ENCODE results near the gene ATOSA. TPM values are rescaled to one million over a fixed set of nuclear protein-coding genes. Genes with fewer than 3 reads are reported as not detected.

ATOSA gene
- total RNA-seq, 1 experiment from 2014 or later = 4.7 TPM

GRCh38 chr15:52642386-52643361 lies 36.5 kb downstream of the ATOSA start:
- Histone ChIP-seq H3K27me3 (ENCODE audit: insufficient read depth, low read length) (no peaks in the 10 kb centered on the region), H3K9ac (ENCODE audit: low read length) (no peak overlapping the region), H3K9me2 (ENCODE audit: insufficient read depth) (no peaks in the 10 kb centered on the region), H3K4me1 (ENCODE audit: control insufficient read depth in 1 of 2, insufficient read depth in 2 of 2, low read length in 2 of 2) (no peaks in the 10 kb centered on the region), H3K27ac (ENCODE audit: low read depth, low read length) (no peak overlapping the region), H4K20me1 (ENCODE audit: insufficient read depth) (no peaks in the 10 kb centered on the region), H3K4me3 (replicated peaks in 1 of 2; ENCODE audit: low read depth in 1 of 2, low read length in 2 of 2) (no peak overlapping the region), H3K36me3 (ENCODE audit: control insufficient read depth in 1 of 2, insufficient read depth in 2 of 2, low read length in 2 of 2) (no peaks in the 10 kb centered on the region), H3K79me2 (ENCODE audit: insufficient read depth, low read length) (no peaks in the 10 kb centered on the region), H3K4me2 (ENCODE audit: low read length) (no peak overlapping the region; the same call in 1 of the 2 replicates), H2AFZ (ENCODE audit: low read depth, low read length, poor library complexity, severe bottlenecking) (no peak overlapping the region), H3K9me3 (ENCODE audit: control insufficient read depth in 1 of 2, insufficient read depth in 1 of 2, low read depth in 1 of 2, low read length in 2 of 2) (no peaks in the 10 kb centered on the region)
- ChIA-PET CTCF (no interaction called here), POLR2A (no interaction called here), RAD21 (ENCODE audit: low non-redundant PET in 1 of 2, low total read pairs in 2 of 2, uncharacterized antibody in 2 of 2, unreplicated experiment in 2 of 2) (no interaction called here)
- intact Hi-C loops (cut with micrococcal nuclease) = no loop called here
- TF ChIP-seq POLR2AphosphoS5 (IDR thresholded peaks at IDR 0.05; ENCODE audit: low read depth, low read length) = no peak
- TF ChIP-seq CBX3 (IDR thresholded peaks at IDR 0.05; ENCODE audit: low read depth) = no peak
- TF ChIP-seq, protein P1, sequence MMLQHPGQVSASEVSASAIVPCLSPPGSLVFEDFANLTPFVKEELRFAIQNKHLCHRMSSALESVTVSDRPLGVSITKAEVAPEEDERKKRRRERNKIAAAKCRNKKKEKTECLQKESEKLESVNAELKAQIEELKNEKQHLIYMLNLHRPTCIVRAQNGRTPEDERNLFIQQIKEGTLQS (IDR thresholded peaks at IDR 0.05) = no peak
- ATAC-seq = 0 out of 2 replicates have a peak, but pooled peaks have one; percentile 22
- BruUV-seq (replicated peaks) = no TSS peak
- no peak for DNase-seq (ENCODE audit: low read depth, low spot score)

- H3K36me3 ChIP-seq (ENCODE audit: control insufficient read depth in 1 of 2, insufficient read depth in 2 of 2, low read length in 2 of 2) = no peaks in the 10 kb centered on the region
- H3K4me3 ChIP-seq (replicated peaks in 1 of 2; ENCODE audit: low read depth in 1 of 2, low read length in 2 of 2) = no peak overlapping the region
- H3K9me2 ChIP-seq (ENCODE audit: insufficient read depth) = no peaks in the 10 kb centered on the region
- H3K4me1 ChIP-seq (ENCODE audit: control insufficient read depth in 1 of 2, insufficient read depth in 2 of 2, low read length in 2 of 2) = no peaks in the 10 kb centered on the region
- H3K27me3 ChIP-seq (ENCODE audit: insufficient read depth, low read length) = no peaks in the 10 kb centered on the region
- intact Hi-C loops (cut with micrococcal nuclease) = no loop called here
- H3K9ac ChIP-seq (ENCODE audit: low read length) = no peak overlapping the region
- BruUV-seq (replicated peaks) = no TSS peak
- no peaks in the 10 kb centered on the region for H3K9me3 ChIP-seq (ENCODE audit: control insufficient read depth in 1 of 2, insufficient read depth in 1 of 2, low read depth in 1 of 2, low read length in 2 of 2)
- no peak overlapping the region for H2AFZ ChIP-seq (ENCODE audit: low read depth, low read length, poor library complexity, severe bottlenecking)
- H3K79me2 ChIP-seq (ENCODE audit: insufficient read depth, low read length) = no peaks in the 10 kb centered on the region
- RAD21 ChIA-PET (ENCODE audit: low non-redundant PET in 1 of 2, low total read pairs in 2 of 2, uncharacterized antibody in 2 of 2, unreplicated experiment in 2 of 2) = no interaction called here
- H3K27ac ChIP-seq (ENCODE audit: low read depth, low read length) = no peak overlapping the region
- ATAC-seq (no peak), DNase-seq (ENCODE audit: low read depth, low spot score) (no peak)
- no peak overlapping the region for H3K4me2 ChIP-seq (ENCODE audit: low read length)
- no peaks in the 10 kb centered on the region for H4K20me1 ChIP-seq (ENCODE audit: insufficient read depth)
- POLR2A ChIA-PET = no interaction called here
- CTCF ChIA-PET = no interaction called here
- TF ChIP-seq, protein P2, sequence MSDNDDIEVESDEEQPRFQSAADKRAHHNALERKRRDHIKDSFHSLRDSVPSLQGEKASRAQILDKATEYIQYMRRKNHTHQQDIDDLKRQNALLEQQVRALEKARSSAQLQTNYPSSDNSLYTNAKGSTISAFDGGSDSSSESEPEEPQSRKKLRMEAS (IDR thresholded peaks at IDR 0.05) = no peak
- TF ChIP-seq YY1 (IDR thresholded peaks at IDR 0.05; ENCODE audit: extremely low read depth, insufficient replicate concordance, low read depth, low read length) (no peak), RAD21 (IDR thresholded peaks at IDR 0.05; ENCODE audit: low read depth) (no peak), JUND (IDR thresholded peaks at IDR 0.05) (no peak), CTCF (IDR thresholded peaks at IDR 0.05 in 2 of 3, conservative IDR thresholded peaks at IDR 0.05 in 1 of 3; ENCODE audit: borderline replicate concordance in 1 of 3, insufficient read depth in 1 of 3, low read depth in 2 of 3, low read length in 2 of 3) (no peak), POLR2A (IDR thresholded peaks at IDR 0.05; ENCODE audit: borderline replicate concordance, extremely low read depth, insufficient read depth, insufficient read length) (no peak), EZH2 (IDR thresholded peaks at IDR 0.05) (no peak)
- TF ChIP-seq, protein P3, sequence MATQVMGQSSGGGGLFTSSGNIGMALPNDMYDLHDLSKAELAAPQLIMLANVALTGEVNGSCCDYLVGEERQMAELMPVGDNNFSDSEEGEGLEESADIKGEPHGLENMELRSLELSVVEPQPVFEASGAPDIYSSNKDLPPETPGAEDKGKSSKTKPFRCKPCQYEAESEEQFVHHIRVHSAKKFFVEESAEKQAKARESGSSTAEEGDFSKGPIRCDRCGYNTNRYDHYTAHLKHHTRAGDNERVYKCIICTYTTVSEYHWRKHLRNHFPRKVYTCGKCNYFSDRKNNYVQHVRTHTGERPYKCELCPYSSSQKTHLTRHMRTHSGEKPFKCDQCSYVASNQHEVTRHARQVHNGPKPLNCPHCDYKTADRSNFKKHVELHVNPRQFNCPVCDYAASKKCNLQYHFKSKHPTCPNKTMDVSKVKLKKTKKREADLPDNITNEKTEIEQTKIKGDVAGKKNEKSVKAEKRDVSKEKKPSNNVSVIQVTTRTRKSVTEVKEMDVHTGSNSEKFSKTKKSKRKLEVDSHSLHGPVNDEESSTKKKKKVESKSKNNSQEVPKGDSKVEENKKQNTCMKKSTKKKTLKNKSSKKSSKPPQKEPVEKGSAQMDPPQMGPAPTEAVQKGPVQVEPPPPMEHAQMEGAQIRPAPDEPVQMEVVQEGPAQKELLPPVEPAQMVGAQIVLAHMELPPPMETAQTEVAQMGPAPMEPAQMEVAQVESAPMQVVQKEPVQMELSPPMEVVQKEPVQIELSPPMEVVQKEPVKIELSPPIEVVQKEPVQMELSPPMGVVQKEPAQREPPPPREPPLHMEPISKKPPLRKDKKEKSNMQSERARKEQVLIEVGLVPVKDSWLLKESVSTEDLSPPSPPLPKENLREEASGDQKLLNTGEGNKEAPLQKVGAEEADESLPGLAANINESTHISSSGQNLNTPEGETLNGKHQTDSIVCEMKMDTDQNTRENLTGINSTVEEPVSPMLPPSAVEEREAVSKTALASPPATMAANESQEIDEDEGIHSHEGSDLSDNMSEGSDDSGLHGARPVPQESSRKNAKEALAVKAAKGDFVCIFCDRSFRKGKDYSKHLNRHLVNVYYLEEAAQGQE (IDR thresholded peaks at IDR 0.05; ENCODE audit: low read depth) = no peak
Observed at GRCh38 chr15:52636459-52636858, 42.7 kb downstream of the ATOSA start.
